ENCODE results near the gene ASIC2.

Gene ASIC2

GRCh38 chr17:33228548-33228947, 64.5 kb downstream of the ASIC2 start:
- H3K4me3 ChIP-seq (replicated peaks in 1 of 2; ENCODE audit: low read depth in 2 of 2, low read length in 2 of 2) = no peak overlapping the region
- TF ChIP-seq, protein P1, sequence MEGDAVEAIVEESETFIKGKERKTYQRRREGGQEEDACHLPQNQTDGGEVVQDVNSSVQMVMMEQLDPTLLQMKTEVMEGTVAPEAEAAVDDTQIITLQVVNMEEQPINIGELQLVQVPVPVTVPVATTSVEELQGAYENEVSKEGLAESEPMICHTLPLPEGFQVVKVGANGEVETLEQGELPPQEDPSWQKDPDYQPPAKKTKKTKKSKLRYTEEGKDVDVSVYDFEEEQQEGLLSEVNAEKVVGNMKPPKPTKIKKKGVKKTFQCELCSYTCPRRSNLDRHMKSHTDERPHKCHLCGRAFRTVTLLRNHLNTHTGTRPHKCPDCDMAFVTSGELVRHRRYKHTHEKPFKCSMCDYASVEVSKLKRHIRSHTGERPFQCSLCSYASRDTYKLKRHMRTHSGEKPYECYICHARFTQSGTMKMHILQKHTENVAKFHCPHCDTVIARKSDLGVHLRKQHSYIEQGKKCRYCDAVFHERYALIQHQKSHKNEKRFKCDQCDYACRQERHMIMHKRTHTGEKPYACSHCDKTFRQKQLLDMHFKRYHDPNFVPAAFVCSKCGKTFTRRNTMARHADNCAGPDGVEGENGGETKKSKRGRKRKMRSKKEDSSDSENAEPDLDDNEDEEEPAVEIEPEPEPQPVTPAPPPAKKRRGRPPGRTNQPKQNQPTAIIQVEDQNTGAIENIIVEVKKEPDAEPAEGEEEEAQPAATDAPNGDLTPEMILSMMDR (IDR thresholded peaks at IDR 0.05; ENCODE audit: low read depth, low read length) = no peak
- DNase-seq (ENCODE audit: low read depth in 2 of 2) = no peak

- H3K4me3 ChIP-seq (replicated peaks in 1 of 2; ENCODE audit: low read depth in 2 of 2, low read length in 2 of 2) = no peak overlapping the region
- TF ChIP-seq, protein P1 (IDR thresholded peaks at IDR 0.05; ENCODE audit: low read depth, low read length) = no peak
Measured at GRCh38 chr17:33227911-33228310, 65.2 kb downstream of the ASIC2 start.

DNA sequence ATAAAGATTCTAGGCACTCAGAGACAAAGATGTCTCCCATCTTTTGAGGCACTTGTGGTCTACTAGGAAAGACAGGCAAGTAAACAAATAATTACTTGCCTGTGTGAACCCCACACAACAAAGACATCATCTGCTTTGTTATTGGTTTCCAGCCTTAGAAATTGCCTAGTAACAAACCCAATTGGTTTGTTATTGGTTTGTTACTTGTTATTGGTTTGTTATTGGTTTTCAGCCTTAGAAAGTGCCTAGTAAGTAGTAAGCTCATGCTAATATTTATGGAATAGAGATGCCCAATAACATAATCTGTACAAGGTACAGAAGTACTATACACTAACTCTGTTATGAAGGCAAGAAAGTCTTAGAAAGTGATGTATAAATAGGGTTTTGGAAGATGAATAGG, 67.1 kb downstream of the ASIC2 start:
- DNase-seq (ENCODE audit: low read depth in 2 of 2) = no peak
- TF ChIP-seq, protein P1 (IDR thresholded peaks at IDR 0.05; ENCODE audit: low read depth, low read length) = no peak
- H3K4me3 ChIP-seq (replicated peaks in 1 of 2; ENCODE audit: low read depth in 2 of 2, low read length in 2 of 2) = no peak overlapping the region

More at GRCh38 chr17:33227911-33228310, 65.2 kb downstream of the ASIC2 start:
- no peak for DNase-seq (ENCODE audit: low read depth in 2 of 2)

DNA sequence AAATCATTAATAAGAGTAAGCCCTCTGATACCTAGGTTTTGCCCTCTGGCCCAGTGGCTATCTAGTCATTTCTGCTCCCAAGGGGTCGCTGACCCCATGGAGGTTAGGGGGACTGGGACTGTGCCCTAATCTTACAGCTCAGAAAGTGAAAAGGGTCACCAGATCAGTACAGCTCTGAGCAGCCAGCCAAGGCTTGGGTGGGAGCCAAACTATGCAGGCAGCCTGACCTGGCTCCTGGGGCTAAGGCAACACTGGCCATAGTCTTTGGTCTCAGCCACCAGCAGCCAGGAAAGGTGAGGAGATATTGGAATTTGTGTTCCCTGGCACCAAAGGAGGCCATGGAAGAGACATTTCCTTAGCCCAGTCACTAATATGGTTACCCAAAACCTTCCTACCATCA, 67.6 kb downstream of the ASIC2 start:
- TF ChIP-seq, protein P1 (IDR thresholded peaks at IDR 0.05; ENCODE audit: low read depth, low read length) = no peak
- H3K4me3 ChIP-seq (replicated peaks in 1 of 2; ENCODE audit: low read depth in 2 of 2, low read length in 2 of 2) = no peak overlapping the region
- no peak for DNase-seq (ENCODE audit: low read depth in 2 of 2)

GRCh38 chr17:33220036-33220435, 73.1 kb downstream of the ASIC2 start:
- DNase-seq (ENCODE audit: low read depth in 2 of 2) = no peak
- no peak overlapping the region for H3K4me3 ChIP-seq (replicated peaks in 1 of 2; ENCODE audit: low read depth in 2 of 2, low read length in 2 of 2)
- TF ChIP-seq, protein P1 (IDR thresholded peaks at IDR 0.05; ENCODE audit: low read depth, low read length) = no peak

DNA sequence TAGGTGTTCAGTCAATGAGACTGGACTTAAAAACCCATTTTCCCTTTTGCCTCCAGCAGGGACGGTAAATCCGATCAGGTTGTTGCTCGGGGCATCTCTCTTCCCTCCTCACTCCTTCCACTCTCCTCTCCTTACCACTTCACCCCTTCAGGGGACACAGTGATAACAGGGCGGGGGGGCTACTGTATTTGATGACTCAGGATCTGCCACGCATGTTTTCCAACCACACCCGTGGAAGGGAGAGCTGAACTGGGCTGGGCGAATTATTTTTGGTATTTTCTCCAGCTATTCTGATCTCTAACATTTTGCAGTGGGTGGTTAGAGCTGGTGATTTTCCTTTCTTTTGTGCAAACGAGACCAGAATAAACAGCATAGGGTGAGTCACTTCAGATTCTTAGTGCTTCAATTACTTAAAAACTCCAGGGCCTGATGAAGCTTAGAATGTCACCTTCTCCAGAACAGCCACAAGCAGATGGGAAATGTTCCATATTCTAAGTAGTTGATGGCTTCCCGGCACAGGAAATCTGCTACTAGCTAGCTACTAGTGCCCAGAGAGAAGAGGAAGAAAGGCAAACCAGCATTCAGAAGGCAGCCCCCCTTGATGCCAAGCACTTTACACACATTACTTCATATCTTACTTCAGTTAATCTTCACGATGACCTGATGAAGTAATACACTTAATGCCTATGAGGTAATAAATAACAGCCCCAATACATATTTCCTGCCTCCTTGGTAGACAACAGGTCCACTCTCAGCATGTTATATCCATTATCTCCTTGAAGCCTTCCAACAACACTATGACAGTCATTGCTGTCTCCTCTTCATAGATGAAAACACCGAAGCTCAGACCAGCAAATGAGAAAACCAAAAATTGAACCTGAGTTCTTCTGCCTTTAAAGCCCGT, 74.1 kb downstream of the ASIC2 start:
- TF ChIP-seq, protein P1 (IDR thresholded peaks at IDR 0.05; ENCODE audit: low read depth, low read length) = no peak
- no peak overlapping the region for H3K4me3 ChIP-seq (replicated peaks in 1 of 2; ENCODE audit: low read depth in 2 of 2, low read length in 2 of 2)
- no peak for DNase-seq (ENCODE audit: low read depth in 2 of 2)
